Measurements from ENCODE around the gene ACOXL. TPM values are rescaled to one million over a fixed set of nuclear protein-coding genes. Genes with fewer than 3 reads are reported as not detected.
"Not testable (repeated sequence)": the region's sequence is repeated elsewhere in the genome, so short reads cannot be mapped to it uniquely, and the experiment has no call there.

Gene ACOXL
- total and polyA plus RNA-seq, 10 of the 15 experiments (the other 5 are each of a cell fraction or from before 2014, with no cell fraction given), result 0.05 to 1.3 (median 0.71) TPM

DNA sequence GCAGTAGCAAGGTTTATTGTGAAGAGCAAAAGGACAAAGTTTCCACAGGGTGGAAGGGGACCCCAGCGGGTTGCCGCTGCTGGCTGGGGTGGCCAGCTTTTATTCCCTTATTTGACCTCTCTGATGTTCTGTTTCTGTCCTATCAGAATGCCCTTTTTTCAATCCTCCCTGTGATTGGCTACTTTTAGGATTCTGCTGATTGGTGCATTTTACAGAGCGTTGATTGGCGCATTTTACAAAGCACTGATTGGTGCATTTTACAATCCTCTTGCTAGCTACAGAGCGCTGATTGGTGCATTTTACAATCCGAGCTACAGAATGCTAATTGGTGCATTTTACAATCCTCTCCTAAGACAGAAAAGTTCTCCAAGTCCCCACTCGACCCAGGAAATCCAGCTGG, 123.5 kb downstream of the ACOXL start:
- POLR2A ChIA-PET; H3K79me2 ChIP-seq (ENCODE audit: control insufficient read depth, insufficient read depth, low read length); H2AFZ ChIP-seq (ENCODE audit: control insufficient read depth, low read depth, low read length); H4K20me1 ChIP-seq (ENCODE audit: control insufficient read depth, insufficient read depth); H3K27me3 ChIP-seq (replicated peaks in 1 of 2; ENCODE audit: control insufficient read depth in 2 of 2, insufficient read depth in 2 of 2, low read length in 1 of 2); RAD21 ChIA-PET (ENCODE audit: unreplicated experiment); DNase-seq (ENCODE audit: low read depth, low spot score); ATAC-seq; H3K4me1 ChIP-seq (ENCODE audit: control insufficient read depth, insufficient read depth, low read length); FAIRE-seq; H3K27ac ChIP-seq (ENCODE audit: control insufficient read depth, insufficient read depth); H3K4me2 ChIP-seq (ENCODE audit: control insufficient read depth, insufficient read depth); BruUV-seq (replicated peaks); H3K9me3 ChIP-seq (replicated peaks; ENCODE audit: control insufficient read depth, insufficient read depth, low read length); H3K4me3 ChIP-seq; H3K9ac ChIP-seq (ENCODE audit: control insufficient read depth, insufficient read depth, low read length); H3K36me3 ChIP-seq (ENCODE audit: control insufficient read depth in 2 of 2, insufficient read depth in 2 of 2, low read length in 1 of 2): not testable (repeated sequence)
- in situ Hi-C loops (cut with MboI) (loop anchor here (25.0 kb wide), 1 partner anchor 356 kb away; no protein-coding TSS in a partner anchor), intact Hi-C loops (cut with micrococcal nuclease; ENCODE audit: unreplicated experiment) (loop anchor here (10.0 kb wide), 2 partner anchors 199 to 259 kb away; no protein-coding TSS in a partner anchor)
- CTCF ChIA-PET, result interaction anchor here (1.1 to 4.5 kb wide), 3 partner anchors 43 to 175 kb away, joined by 3 to 50 read pairs (median 4); no protein-coding TSS in a partner anchor
- SMC1A ChIA-PET (ENCODE audit: uncharacterized antibody, unreplicated experiment), result interaction anchor here (1.7 kb wide), 1 partner anchor 10 kb away, joined by 6 read pairs; no protein-coding TSS in a partner anchor
- WGBS (ENCODE audit: insufficient coverage, insufficient replicate concordance, low lambda C conversion rate, missing lambda C conversion rate), result 89% methylated on average over 7 of the region's 7 CpGs
- TF ChIP-seq, protein P1, sequence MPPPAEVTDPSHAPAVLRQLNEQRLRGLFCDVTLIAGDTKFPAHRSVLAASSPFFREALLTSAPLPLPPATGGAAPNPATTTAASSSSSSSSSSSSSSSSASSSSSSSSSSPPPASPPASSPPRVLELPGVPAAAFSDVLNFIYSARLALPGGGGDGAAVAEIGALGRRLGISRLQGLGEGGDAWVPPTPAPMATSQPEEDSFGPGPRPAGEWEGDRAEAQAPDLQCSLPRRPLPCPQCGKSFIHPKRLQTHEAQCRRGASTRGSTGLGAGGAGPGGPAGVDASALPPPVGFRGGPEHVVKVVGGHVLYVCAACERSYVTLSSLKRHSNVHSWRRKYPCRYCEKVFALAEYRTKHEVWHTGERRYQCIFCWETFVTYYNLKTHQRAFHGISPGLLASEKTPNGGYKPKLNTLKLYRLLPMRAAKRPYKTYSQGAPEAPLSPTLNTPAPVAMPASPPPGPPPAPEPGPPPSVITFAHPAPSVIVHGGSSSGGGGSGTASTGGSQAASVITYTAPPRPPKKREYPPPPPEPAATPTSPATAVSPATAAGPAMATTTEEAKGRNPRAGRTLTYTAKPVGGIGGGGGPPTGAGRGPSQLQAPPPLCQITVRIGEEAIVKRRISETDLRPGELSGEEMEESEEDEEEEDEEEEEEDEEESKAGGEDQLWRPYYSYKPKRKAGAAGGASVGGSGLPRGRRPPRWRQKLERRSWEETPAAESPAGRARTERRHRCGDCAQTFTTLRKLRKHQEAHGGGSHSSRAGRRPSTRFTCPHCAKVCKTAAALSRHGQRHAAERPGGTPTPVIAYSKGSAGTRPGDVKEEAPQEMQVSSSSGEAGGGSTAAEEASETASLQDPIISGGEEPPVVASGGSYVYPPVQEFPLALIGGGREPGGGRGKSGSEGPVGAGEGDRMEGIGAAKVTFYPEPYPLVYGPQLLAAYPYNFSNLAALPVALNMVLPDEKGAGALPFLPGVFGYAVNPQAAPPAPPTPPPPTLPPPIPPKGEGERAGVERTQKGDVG (CRISPR knock-in tag; IDR thresholded peaks at IDR 0.05), result 0 out of 2 replicates have a peak, but pooled peaks have one; percentile 14

All from GM12878 (cell line).